H1 (cell line): ENCODE data around the gene CPXM1. TPM values are rescaled to one million over a fixed set of nuclear protein-coding genes. Genes with fewer than 3 reads are reported as not detected.

Source experiments
- CTCF ChIA-PET: fragments of 300-600 bp; sonication (Branson Sonifier 250); formaldehyde crosslinking; loops from one replicate; lab custom pipeline; 2021; ENCODE audit not compliant: partially characterized antibody; lab: Charles Lee
- POLR2A ChIA-PET: fragments of 300-600 bp; sonication (Branson Sonifier 250); formaldehyde crosslinking; loops from one replicate; lab custom pipeline; 2021; ENCODE audit warnings: inconsistent platforms; ENCODE audit not compliant: partially characterized antibody; lab: Charles Lee
- DNase-seq, 2 experiments: peaks; one replicate each; pipeline versions ENCODE4 v3.0.0 to v3.0.0-alpha.2; 2010 to 2022; ENCODE audit warnings: low spot score in 2 of 2, low read depth in 1 of 2, mixed read lengths in 1 of 2
- FAIRE-seq: peaks from 2 replicates; lab custom pipeline; 2011; peaks lifted over from hg19 to GRCh38; lab: Jason Lieb, UNC
- H2AFZ ChIP-seq: 2 replicates; pipeline ENCODE4 v1.8.1; 2012; ENCODE audit warnings: low read length, inconsistent platforms
- H2AK5ac ChIP-seq: 2 replicates; pipeline ENCODE4 v1.6.1; 2013; ENCODE audit warnings: low read depth, low read length
- H2BK120ac ChIP-seq: replicated peaks from 2 replicates; pipeline ENCODE3; 2013; ENCODE audit warnings: low read depth, low read length, inconsistent platforms
- H2BK12ac ChIP-seq: 2 replicates; pipeline ENCODE4 v1.6.1; 2013; ENCODE audit warnings: low read depth, low read length
- H2BK15ac ChIP-seq: 2 replicates; pipeline ENCODE4 v1.6.1; 2013; ENCODE audit warnings: low read length
- H2BK20ac ChIP-seq: 2 replicates; pipeline ENCODE4 v1.6.1; 2013; ENCODE audit warnings: low read length
- H2BK5ac ChIP-seq: 2 replicates; pipeline ENCODE4 v1.6.1; 2013; ENCODE audit warnings: low read depth, low read length
- H3K14ac ChIP-seq: 2 replicates; pipeline ENCODE4 v1.6.1; 2013; ENCODE audit warnings: inconsistent platforms; ENCODE audit not compliant: insufficient read length
- H3K18ac ChIP-seq: 2 replicates; pipeline ENCODE4 v1.6.1; 2013; ENCODE audit warnings: low read length; ENCODE audit errors: extremely low read depth
- H3K23ac ChIP-seq: 2 replicates; pipeline ENCODE4 v1.6.1; 2013; ENCODE audit warnings: inconsistent platforms; ENCODE audit not compliant: insufficient read length
- H3K23me2 ChIP-seq: 2 replicates; pipeline ENCODE4 v1.6.1; 2013; ENCODE audit warnings: low read depth, low read length
- H3K27ac ChIP-seq: 2 replicates; pipeline ENCODE4 v1.6.1; 2011; ENCODE audit warnings: low read depth, low read length, inconsistent platforms
- H3K27me3 ChIP-seq, 4 experiments: replicated peaks in 1 of 4; 1 replicate in 1 of 4; 2 replicates in 3 of 4; pipeline versions ENCODE4 v1.6.1 to v1.8.1; 2011 to 2013; ENCODE audit warnings: low read length in 3 of 4, mild to moderate bottlenecking in 3 of 4, inconsistent platforms in 2 of 4, mixed read lengths in 2 of 4, moderate library complexity in 1 of 4; ENCODE audit not compliant: control insufficient read depth in 3 of 4, insufficient read depth in 3 of 4; ENCODE audit errors: extremely low read depth in 1 of 4
- H3K36me3 ChIP-seq, 4 experiments: 2 replicates each; pipeline versions ENCODE4 v1.6.1 to v1.8.1; 2011 to 2013; ENCODE audit warnings: mild to moderate bottlenecking in 4 of 4, low read length in 3 of 4, moderate library complexity in 2 of 4, control low read depth in 1 of 4, inconsistent platforms in 1 of 4; ENCODE audit not compliant: insufficient read depth in 4 of 4, control insufficient read depth in 2 of 4
- H3K4ac ChIP-seq: replicated peaks from 2 replicates; pipeline ENCODE3; 2013; ENCODE audit warnings: low read length, low read depth, mixed read lengths, inconsistent platforms; ENCODE audit not compliant: insufficient read length
- H3K4me1 ChIP-seq, 4 experiments: replicated peaks in 1 of 4; 1 replicate in 1 of 4; 2 replicates in 3 of 4; pipeline versions ENCODE4 v1.6.1 to v1.8.1; 2011 to 2013; ENCODE audit warnings: low read length in 3 of 4, inconsistent platforms in 2 of 4, mixed read lengths in 1 of 4; ENCODE audit not compliant: insufficient read depth in 4 of 4, control insufficient read depth in 3 of 4
- H3K4me2 ChIP-seq, 2 experiments: 2 replicates each; pipeline versions ENCODE4 v1.6.1 to v1.8.1; 2011 to 2013; ENCODE audit warnings: low read depth in 2 of 2, low read length in 2 of 2, control low read depth in 1 of 2, inconsistent platforms in 1 of 2, mild to moderate bottlenecking in 1 of 2; ENCODE audit not compliant: insufficient read depth in 1 of 2
- H3K4me3 ChIP-seq, 4 experiments: fragments of 200-600, 300-600 bp in 1 of 4; sonication (generic), shearing (Covaris generic), sonication (Bioruptor Twin) in 1 of 4; 2 replicates each; pipeline versions ENCODE4 v1.5.1 to v1.8.1; 2011 to 2016; ENCODE audit warnings: low read length in 4 of 4, low read depth in 3 of 4, control low read depth in 2 of 4, inconsistent platforms in 2 of 4, mild to moderate bottlenecking in 2 of 4, mixed read lengths in 1 of 4, moderate library complexity in 1 of 4; ENCODE audit not compliant: insufficient read depth in 2 of 4; ENCODE audit errors: extremely low read depth in 1 of 4
- H3K56ac ChIP-seq: replicated peaks from 2 replicates; pipeline ENCODE3; 2013; ENCODE audit warnings: low read depth, mild to moderate bottlenecking, mixed read lengths, low read length, inconsistent platforms; ENCODE audit not compliant: insufficient read length
- H3K79me1 ChIP-seq: 2 replicates; pipeline ENCODE4 v1.6.1; 2013; ENCODE audit warnings: low read depth, low read length, control low read depth
- H3K79me2 ChIP-seq, 2 experiments: 2 replicates each; pipeline versions ENCODE4 v1.6.1 to v1.8.1; 2012 to 2013; ENCODE audit warnings: low read length in 2 of 2, mild to moderate bottlenecking in 2 of 2, inconsistent platforms in 1 of 2; ENCODE audit not compliant: insufficient read depth in 2 of 2, control insufficient read depth in 1 of 2
- H3K9ac ChIP-seq, 4 experiments: replicated peaks in 1 of 4; 1 replicate in 1 of 4; 2 replicates in 3 of 4; pipeline versions ENCODE4 v1.6.1 to v1.8.1; 2011 to 2013; ENCODE audit warnings: low read depth in 3 of 4, low read length in 3 of 4, control low read depth in 2 of 4, mild to moderate bottlenecking in 2 of 4, moderate library complexity in 2 of 4, inconsistent platforms in 1 of 4; ENCODE audit errors: extremely low read depth in 1 of 4
- H3K9me3 ChIP-seq, 2 experiments: 2 replicates each; pipeline versions ENCODE4 v1.6.1 to v1.8.1; 2012 to 2013; ENCODE audit warnings: mild to moderate bottlenecking in 2 of 2, moderate library complexity in 2 of 2, control low read depth in 1 of 2, inconsistent platforms in 1 of 2, low read depth in 1 of 2, low read length in 1 of 2, mixed read lengths in 1 of 2; ENCODE audit not compliant: insufficient read depth in 2 of 2
- H4K20me1 ChIP-seq, 2 experiments: replicated peaks in 1 of 2; 2 replicates each; pipeline versions ENCODE3 to v1.8.1; 2011 to 2013; ENCODE audit warnings: inconsistent platforms in 2 of 2, low read length in 2 of 2, mild to moderate bottlenecking in 1 of 2; ENCODE audit not compliant: insufficient read depth in 2 of 2, control insufficient read depth in 1 of 2
- H4K5ac ChIP-seq: 2 replicates; pipeline ENCODE4 v1.6.1; 2013; ENCODE audit warnings: low read length, low read depth, mixed read lengths, inconsistent platforms; ENCODE audit not compliant: insufficient read length
- H4K8ac ChIP-seq: 2 replicates; pipeline ENCODE4 v1.8.0; 2013; ENCODE audit warnings: mild to moderate bottlenecking, moderate library complexity, low read length, inconsistent platforms; ENCODE audit not compliant: insufficient read depth; ENCODE audit errors: extremely low read depth
- H4K91ac ChIP-seq: replicated peaks from 2 replicates; pipeline ENCODE3; 2013; ENCODE audit warnings: low read length, mixed read lengths, inconsistent platforms; ENCODE audit not compliant: insufficient read length
- ASH2L ChIP-seq: fragments of 200-600, 300-600 bp; sonication (generic); IDR thresholded peaks from one replicate; pipeline ENCODE4 v1.7.1; 2017; ENCODE audit warnings: low read length
- GTF2F1 ChIP-seq: IDR thresholded peaks from 2 replicates; pipeline ENCODE4 v1.6.1; 2012; ENCODE audit warnings: low read depth, low read length, improper control_type of control experiment, borderline replicate concordance
- JUND ChIP-seq: IDR thresholded peaks from 2 replicates; pipeline ENCODE4 v1.6.1; 2011; ENCODE audit warnings: mild to moderate bottlenecking, improper control_type of control experiment, low read length
- MAFK ChIP-seq: IDR thresholded peaks from 2 replicates; pipeline ENCODE4 v1.6.1; 2012; ENCODE audit warnings: low read depth, mild to moderate bottlenecking, improper control_type of control experiment, low read length
- NRF1 ChIP-seq: IDR thresholded peaks from 2 replicates; pipeline ENCODE4 v1.6.1; 2011; ENCODE audit warnings: mild to moderate bottlenecking, low read depth, low read length, improper control_type of control experiment
- RXRA ChIP-seq: IDR thresholded peaks from 2 replicates; pipeline ENCODE4 v1.6.1; 2011; ENCODE audit warnings: low read depth, mild to moderate bottlenecking, low read length, moderate library complexity; ENCODE audit not compliant: insufficient read depth
- SIX5 ChIP-seq: IDR thresholded peaks from 2 replicates; pipeline ENCODE4 v1.6.1; 2011; ENCODE audit warnings: mild to moderate bottlenecking, low read depth, low read length
- WGBS, 2 experiments: shearing (Covaris generic) in 1 of 2; methylation state at CpG; one replicate each; pipeline versions ENCODE4 v1.1.6 to v1.1.7; 2013 to 2015; ENCODE audit warnings: low lambda C conversion rate in 2 of 2, mixed read lengths in 2 of 2, inconsistent platforms in 1 of 2, low coverage in 1 of 2, missing lambda C conversion rate in 1 of 2; ENCODE audit not compliant: insufficient replicate concordance in 2 of 2, insufficient coverage in 1 of 2, insufficient read length in 1 of 2; ENCODE audit errors: extremely low coverage in 1 of 2, missing lambda C conversion rate in 1 of 2; 5-methylcytosine and 5-hydroxymethylcytosine counted together
- polyA plus RNA-seq, 7 experiments: library from polyadenylated mRNA; depleted of rRNA in 3 of 7; stranded (reverse) in 5 of 7; unstranded in 2 of 7; fragments of >200 nt in 5 of 7; fragments of 200-250 nt in 2 of 7; gene quantifications; 1 replicate in 5 of 7; 2 replicates in 1 of 7; 4 replicates in 1 of 7; pipeline versions ENCODE4 v1.2.1 to v1.2.3, GENCODE V29; 2011 to 2013; ENCODE audit warnings: missing spikeins in 2 of 7, mixed read lengths in 2 of 7
- total RNA-seq: library from RNA; stranded (reverse); fragmentation: NEBNext Ultra II Directional; extraction: Animal tissue kit (Norgen Biotek cat#: 25700); gene quantifications from 2 replicates; pipeline ENCODE4 v1.2.1, GENCODE V29; 2021

CPXM1 gene
- total and polyA plus RNA-seq, 2 of the 8 experiments (the other 6 are each of a cell fraction or from before 2014, with no cell fraction given), result 31.3 to 81.9 TPM

GRCh38 chr20:2829376-2829775 lies 28.9 kb upstream of the CPXM1 start:
- H3K14ac ChIP-seq, result no peak overlapping the region
- no peak overlapping the region for H4K5ac ChIP-seq
- H3K4me3 ChIP-seq, result no peak overlapping the region
- peaks cover 0 to 1% (median 0%) of the 10 kb centered on the region in 4 experiments; a peak in 1 of 7 replicates for H3K27me3 ChIP-seq
- no peak overlapping the region for H2BK15ac ChIP-seq
- no peaks in the 10 kb centered on the region for H3K36me3 ChIP-seq
- H3K4me2 ChIP-seq, result no peak overlapping the region
- no peak overlapping the region for H3K4ac ChIP-seq
- H2BK5ac ChIP-seq, result no peak overlapping the region
- FAIRE-seq (no peak), DNase-seq (no peak)
- WGBS, 2 experiments, result 83% methylated on average over 6 of the region's 6 CpGs; no CpG with 5 or more reads in 1 of the 2 experiments
- no peak overlapping the region for H4K91ac ChIP-seq
- H4K20me1 ChIP-seq, result no peaks in the 10 kb centered on the region
- no peak overlapping the region for H3K9ac ChIP-seq
- no peak for TF ChIP-seq GTF2F1
- TF ChIP-seq MAFK, result no peak
- TF ChIP-seq ASH2L, result no peak
- no peak for TF ChIP-seq RXRA
- TF ChIP-seq JUND, result no peak
- no peak for TF ChIP-seq NRF1
- no peak for TF ChIP-seq SIX5
- no peak overlapping the region for H2BK120ac ChIP-seq
- H2AK5ac ChIP-seq, result no peak overlapping the region
- H3K9me3 ChIP-seq, result no peaks in the 10 kb centered on the region
- no peak overlapping the region for H2BK20ac ChIP-seq
- H2AFZ ChIP-seq, result no peak overlapping the region
- no peak overlapping the region for H3K56ac ChIP-seq
- POLR2A ChIA-PET, result no interaction called here
- H3K18ac ChIP-seq, result no peak overlapping the region
- H4K8ac ChIP-seq, result no peak overlapping the region
- H3K23me2 ChIP-seq, result no peaks in the 10 kb centered on the region
- no peak overlapping the region for H3K23ac ChIP-seq
- CTCF ChIA-PET, result no interaction called here
- H3K79me2 ChIP-seq, result no peaks in the 10 kb centered on the region
- H2BK12ac ChIP-seq, result no peak overlapping the region
- H3K4me1 ChIP-seq, result no peaks in the 10 kb centered on the region; a peak in 1 of 7 replicates
- H3K27ac ChIP-seq, result no peak overlapping the region
- H3K79me1 ChIP-seq, result no peaks in the 10 kb centered on the region
